WTC11 (cell line): ENCODE measurements around the gene DIP2A. TPM values are rescaled to one million over a fixed set of nuclear protein-coding genes. Genes with fewer than 3 reads are reported as not detected.

ENCODE experiments used
- ATAC-seq: fragments of 200-7000 bp; cut with Tn5 transposase; 2 replicates; pipeline ENCODE4 v1.10.0; 2021; ENCODE audit warnings: mild to moderate bottlenecking, moderate library complexity
- CTCF ChIA-PET: fragments of 300-600 bp; sonication (Branson Sonifier 250); formaldehyde crosslinking; loops from one replicate; lab custom pipeline; 2021; ENCODE audit warnings: antibody characterized with exemption; lab: Charles Lee
- POLR2A ChIA-PET: fragments of 350-600 bp; sonication (Branson Sonifier 250); formaldehyde crosslinking; loops from one replicate; lab custom pipeline; 2021; ENCODE audit warnings: antibody characterized with exemption; lab: Charles Lee
- DNase-seq: peaks from one replicate; pipeline ENCODE4 v3.0.0; 2021; ENCODE audit warnings: low spot score
- H3K27ac Mint-ChIP-seq: 2 replicates; pipeline ENCODE4 v1.8.0; 2021; ENCODE audit warnings: mixed read lengths
- H3K27me3 Mint-ChIP-seq: 2 replicates; pipeline ENCODE4 v1.8.0; 2021; ENCODE audit warnings: low read depth, mild to moderate bottlenecking, moderate library complexity, mixed read lengths
- H3K36me3 Mint-ChIP-seq: 2 replicates; pipeline ENCODE4 v1.8.0; 2021; ENCODE audit warnings: mixed read lengths
- H3K4me1 Mint-ChIP-seq: 2 replicates; pipeline ENCODE4 v1.8.0; 2022; ENCODE audit warnings: mixed read lengths
- H3K4me3 Mint-ChIP-seq: 2 replicates; pipeline ENCODE4 v1.8.0; 2021; ENCODE audit warnings: mild to moderate bottlenecking, moderate library complexity, mixed read lengths
- H3K9me3 Mint-ChIP-seq: 2 replicates; pipeline ENCODE4 v1.8.0; 2021; ENCODE audit warnings: mixed read lengths
- E2F4 ChIP-seq: sonication (generic); formaldehyde crosslinking; IDR thresholded peaks from 2 replicates; pipeline ENCODE4 v1.8.1; 2022; ENCODE audit warnings: low read depth, mild to moderate bottlenecking, moderate library complexity, missing genetic modification reagents, borderline replicate concordance
- ELF4 ChIP-seq: sonication (generic); formaldehyde crosslinking; IDR thresholded peaks from 2 replicates; pipeline ENCODE4 v1.8.1; 2022; ENCODE audit warnings: low read depth, mild to moderate bottlenecking, moderate library complexity, missing genetic modification reagents
- EMX1 ChIP-seq: fragments of 250-450 bp; sonication (Bioruptor Pico); IDR thresholded peaks from 2 replicates; pipeline ENCODE4 v1.8.0; 2021; ENCODE audit warnings: mild to moderate bottlenecking
- ERG ChIP-seq: fragments of 250-450 bp; sonication (Bioruptor Pico); IDR thresholded peaks from 2 replicates; pipeline ENCODE4 v1.8.0; 2021; ENCODE audit warnings: mild to moderate bottlenecking
- ESRRA ChIP-seq: sonication (generic); formaldehyde crosslinking; IDR thresholded peaks from 2 replicates; pipeline ENCODE4 v1.8.1; 2022; ENCODE audit warnings: mild to moderate bottlenecking, missing genetic modification reagents, borderline replicate concordance
- FOXJ3 ChIP-seq: sonication (generic); formaldehyde crosslinking; IDR thresholded peaks from 2 replicates; pipeline ENCODE4 v1.9.0; 2021; ENCODE audit warnings: missing genetic modification reagents, mild to moderate bottlenecking, borderline replicate concordance
- GABPB1 ChIP-seq: sonication (generic); formaldehyde crosslinking; IDR thresholded peaks from 2 replicates; pipeline ENCODE4 v1.8.1; 2023; ENCODE audit warnings: mild to moderate bottlenecking, missing genetic modification reagents
- HMGA2 ChIP-seq: fragments of 250-450 bp; sonication (Bioruptor Pico); IDR thresholded peaks from 2 replicates; pipeline ENCODE4 v1.4.0; 2021; ENCODE audit warnings: mild to moderate bottlenecking, moderate library complexity
- HMGXB4 ChIP-seq: sonication (generic); formaldehyde crosslinking; IDR thresholded peaks from 2 replicates; pipeline ENCODE4 v1.8.1; 2023; ENCODE audit warnings: mild to moderate bottlenecking, moderate library complexity, missing genetic modification reagents
- IRF1 ChIP-seq: sonication (generic); formaldehyde crosslinking; IDR thresholded peaks from 2 replicates; pipeline ENCODE4 v1.8.0; 2023; ENCODE audit warnings: missing genetic modification reagents
- KAT7 ChIP-seq: sonication (generic); formaldehyde crosslinking; IDR thresholded peaks from 2 replicates; pipeline ENCODE4 v1.8.1; 2023; ENCODE audit warnings: missing genetic modification reagents, mild to moderate bottlenecking, borderline replicate concordance
- NFYB ChIP-seq: sonication (generic); formaldehyde crosslinking; conservative IDR thresholded peaks from 2 replicates; pipeline ENCODE4 v1.8.0; 2022; ENCODE audit warnings: low read depth, missing genetic modification reagents
- NR2C2 ChIP-seq: sonication (generic); formaldehyde crosslinking; IDR thresholded peaks from 2 replicates; pipeline ENCODE4 v1.8.0; 2022; ENCODE audit warnings: mild to moderate bottlenecking, missing genetic modification reagents
- RORB ChIP-seq: fragments of 250-450 bp; sonication (Bioruptor Pico); IDR thresholded peaks from 2 replicates; pipeline ENCODE4 v1.9.0; 2021; ENCODE audit warnings: mild to moderate bottlenecking
- SMAD3 ChIP-seq: sonication (generic); formaldehyde crosslinking; IDR thresholded peaks from 2 replicates; pipeline ENCODE4 v1.8.0; 2022; ENCODE audit warnings: missing genetic modification reagents, mild to moderate bottlenecking, borderline replicate concordance
- SMAD4 ChIP-seq: sonication (generic); formaldehyde crosslinking; IDR thresholded peaks from 2 replicates; pipeline ENCODE4 v1.8.0; 2022; ENCODE audit warnings: mild to moderate bottlenecking, missing genetic modification reagents
- TP53 ChIP-seq: sonication (generic); formaldehyde crosslinking; IDR thresholded peaks from 2 replicates; pipeline ENCODE4 v1.8.1; 2023; ENCODE audit warnings: mild to moderate bottlenecking, missing genetic modification reagents
- USF2 ChIP-seq: sonication (generic); formaldehyde crosslinking; IDR thresholded peaks from 2 replicates; pipeline ENCODE4 v1.8.1; 2023; ENCODE audit warnings: mild to moderate bottlenecking, missing genetic modification reagents, moderate library complexity
- ZNF138 ChIP-seq: sonication (generic); formaldehyde crosslinking; conservative IDR thresholded peaks from 2 replicates; pipeline ENCODE4 v1.8.1; 2022; ENCODE audit warnings: mild to moderate bottlenecking, moderate library complexity, missing genetic modification reagents
- ZNF671 ChIP-seq: fragments of 250-450 bp; sonication (Bioruptor Pico); IDR thresholded peaks from 2 replicates; pipeline ENCODE4 v1.8.0; 2021; ENCODE audit warnings: mild to moderate bottlenecking
- total RNA-seq: library from RNA; stranded (reverse); gene quantifications from 3 replicates; pipeline ENCODE4 v1.2.3, GENCODE V29; 2021

DIP2A gene
- total RNA-seq, 1 experiment from 2014 or later = 39.4 TPM

DNA sequence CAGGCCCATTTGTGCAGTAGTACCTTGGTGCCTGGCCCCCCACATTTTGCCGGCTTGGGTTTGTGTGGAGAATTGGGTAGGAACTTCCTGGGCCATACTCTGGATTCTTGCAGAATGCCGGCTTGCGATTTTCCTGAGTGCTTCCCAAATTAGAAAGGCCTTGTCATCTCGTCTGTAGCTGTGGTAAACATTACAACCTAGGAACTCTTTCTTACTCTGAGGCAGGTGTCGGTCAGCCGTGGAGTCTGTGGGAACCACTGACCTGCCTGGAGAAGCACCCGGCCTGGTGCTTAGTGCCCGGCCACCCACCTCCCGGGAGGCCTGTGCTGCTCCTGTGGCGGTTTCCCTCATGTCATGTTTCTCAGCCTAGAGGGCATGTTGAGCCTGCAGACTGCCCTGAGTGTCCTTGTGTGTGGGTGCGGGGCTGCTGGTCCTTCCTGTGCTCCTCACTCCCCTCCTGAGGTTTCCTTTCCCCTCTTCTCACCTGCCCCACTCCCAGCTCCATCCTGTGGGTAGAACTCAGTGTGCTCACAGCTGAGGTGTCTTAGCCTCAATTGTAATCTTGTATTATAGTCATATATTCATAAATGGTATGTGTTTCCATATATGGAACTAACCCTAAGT is 81.5 kb downstream of the DIP2A start:
- POLR2A ChIA-PET = no interaction called here
- Mint-ChIP-seq H3K36me3 (peaks cover 41% of the 10 kb centered on the region), H3K4me1 (peaks cover 6% of the 10 kb centered on the region; the same call in 1 of the 2 replicates), H3K4me3 (no peak overlapping the region)
- TF ChIP-seq HMGXB4 (CRISPR knock-in tag) (no peak), ELF4 (no peak), ERG (CRISPR knock-in tag) (no peak), ZNF138 (CRISPR knock-in tag) (no peak), ESRRA (CRISPR knock-in tag) (no peak), HMGA2 (no peak), IRF1 (no peak), EMX1 (CRISPR knock-in tag) (no peak), NR2C2 (CRISPR knock-in tag) (no peak), NFYB (no peak), KAT7 (CRISPR knock-in tag) (no peak), ZNF671 (CRISPR knock-in tag) (no peak), GABPB1 (CRISPR knock-in tag) (no peak), FOXJ3 (CRISPR knock-in tag) (no peak), E2F4 (CRISPR knock-in tag) (no peak), SMAD3 (CRISPR knock-in tag) (no peak), SMAD4 (CRISPR knock-in tag) (no peak), RORB (CRISPR knock-in tag) (no peak), TP53 (CRISPR knock-in tag) (no peak), USF2 (CRISPR knock-in tag) (no peak)
- TF ChIP-seq, all 79 proteins: peak for 0
- DNase-seq = no peak
- ATAC-seq = no peak
- H3K9me3 Mint-ChIP-seq = no peaks in the 10 kb centered on the region
- no peak overlapping the region for H3K27ac Mint-ChIP-seq
- CTCF ChIA-PET = interaction anchor here (0.7 kb wide), 1 partner anchor 16 kb away, joined by 3 read pairs; no protein-coding TSS in a partner anchor
- H3K27me3 Mint-ChIP-seq = no peaks in the 10 kb centered on the region

GRCh38 chr21:46542588-46543124 is 84.0 kb downstream of the DIP2A start:
- DNase-seq (no peak), ATAC-seq (no peak)
- H3K27ac Mint-ChIP-seq = no peak overlapping the region
- H3K4me3 Mint-ChIP-seq = no peak overlapping the region
- POLR2A ChIA-PET = interaction anchor here (0.6 kb wide), 1 partner anchor 121 kb away, joined by 3 read pairs; no protein-coding TSS in a partner anchor
- peaks cover 43% of the 10 kb centered on the region for H3K36me3 Mint-ChIP-seq
- peaks cover 6% of the 10 kb centered on the region; the same call in 1 of the 2 replicates for H3K4me1 Mint-ChIP-seq
- CTCF ChIA-PET = no interaction called here
- no peaks in the 10 kb centered on the region for H3K27me3 Mint-ChIP-seq
- TF ChIP-seq IRF1 (no peak), HMGA2 (no peak)
- H3K9me3 Mint-ChIP-seq = no peaks in the 10 kb centered on the region
